ENCODE data around the gene SLC9A9.

SLC9A9 gene

GRCh38 chr3:143754090-143754489 is 94.2 kb downstream of the SLC9A9 start:
- TF ChIP-seq CTCF (IDR thresholded peaks at IDR 0.05; ENCODE audit: low read depth, low read length): no peak
- no peak overlapping the region for H3K4me3 ChIP-seq (replicated peaks in 1 of 2; ENCODE audit: low read depth in 2 of 2, low read length in 2 of 2)
- DNase-seq (ENCODE audit: low read depth in 2 of 2): no peak

GRCh38 chr3:143753456-143753855 is 94.8 kb downstream of the SLC9A9 start:
- no peak overlapping the region for H3K4me3 ChIP-seq (replicated peaks in 1 of 2; ENCODE audit: low read depth in 2 of 2, low read length in 2 of 2)
- DNase-seq (ENCODE audit: low read depth in 2 of 2): no peak
- TF ChIP-seq CTCF (IDR thresholded peaks at IDR 0.05; ENCODE audit: low read depth, low read length): no peak

- no peak overlapping the region for H3K4me3 ChIP-seq (replicated peaks in 1 of 2; ENCODE audit: low read depth in 2 of 2, low read length in 2 of 2)
- DNase-seq (ENCODE audit: low read depth in 2 of 2): no peak
- no peak for TF ChIP-seq CTCF (IDR thresholded peaks at IDR 0.05; ENCODE audit: low read depth, low read length)
These were observed 95.3 kb downstream of the SLC9A9 start for GRCh38 chr3:143753006-143753405.

- TF ChIP-seq CTCF (IDR thresholded peaks at IDR 0.05; ENCODE audit: low read depth, low read length): no peak
- no peak for DNase-seq (ENCODE audit: low read depth in 2 of 2)
- H3K4me3 ChIP-seq (replicated peaks in 1 of 2; ENCODE audit: low read depth in 2 of 2, low read length in 2 of 2): no peak overlapping the region
These were observed 96.6 kb downstream of the SLC9A9 start for GRCh38 chr3:143751643-143752178.

GRCh38 chr3:143750841-143751240 is 97.4 kb downstream of the SLC9A9 start:
- no peak for DNase-seq (ENCODE audit: low read depth in 2 of 2)
- H3K4me3 ChIP-seq (replicated peaks in 1 of 2; ENCODE audit: low read depth in 2 of 2, low read length in 2 of 2): no peak overlapping the region
- TF ChIP-seq CTCF (IDR thresholded peaks at IDR 0.05; ENCODE audit: low read depth, low read length): no peak

- no peak for TF ChIP-seq CTCF (IDR thresholded peaks at IDR 0.05; ENCODE audit: low read depth, low read length)
- no peak overlapping the region for H3K4me3 ChIP-seq (replicated peaks in 1 of 2; ENCODE audit: low read depth in 2 of 2, low read length in 2 of 2)
These were observed 98.3 kb downstream of the SLC9A9 start for GRCh38 chr3:143749926-143750325.

GRCh38 chr3:143737065-143737464 is 111.2 kb downstream of the SLC9A9 start:
- TF ChIP-seq CTCF (IDR thresholded peaks at IDR 0.05; ENCODE audit: low read depth, low read length): no peak
- peak in 1 of 2 donors; percentile 6 for DNase-seq (ENCODE audit: low read depth in 2 of 2)
- H3K4me3 ChIP-seq (replicated peaks in 1 of 2; ENCODE audit: low read depth in 2 of 2, low read length in 2 of 2): no peak overlapping the region

More at GRCh38 chr3:143749926-143750325, 98.3 kb downstream of the SLC9A9 start:
- DNase-seq (ENCODE audit: low read depth in 2 of 2): no peak
